Measurements from ENCODE around the gene LITAF. TPM values are rescaled to one million over a fixed set of nuclear protein-coding genes. Genes with fewer than 3 reads are reported as not detected.
"Not testable (repeated sequence)": the region's sequence is repeated elsewhere in the genome, so short reads cannot be mapped to it uniquely, and the experiment has no call there.

The LITAF gene
- total RNA-seq, 1 donor from 2014 or later: 17.2 TPM

DNA sequence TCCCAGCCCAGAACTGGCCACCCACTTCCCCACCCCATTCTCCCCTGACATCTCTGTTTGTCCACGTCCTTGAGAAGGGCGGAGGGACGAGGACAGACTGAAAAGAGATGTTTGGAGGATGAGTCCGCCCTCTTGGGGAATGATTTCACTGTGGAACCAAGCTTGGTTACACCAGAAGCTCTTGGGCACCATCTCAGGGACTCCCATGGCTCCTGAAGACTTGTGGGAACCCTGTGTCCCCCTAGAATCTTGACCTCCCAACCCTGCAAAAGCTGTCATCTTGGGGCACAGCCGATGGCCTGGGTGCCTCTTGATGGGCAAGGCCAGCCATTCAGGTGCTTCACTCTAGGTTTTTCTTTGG, 25.9 kb upstream of the LITAF start:
- Histone ChIP-seq H3K4me1 (ENCODE audit: control insufficient read depth in 3 of 3, insufficient read depth in 3 of 3, low read length in 3 of 3) (peaks cover 0 to 8% (median 6%) of the 10 kb centered on the region in 3 donors), H3K27me3 (ENCODE audit: control insufficient read depth in 3 of 3, insufficient read depth in 3 of 3, low read length in 3 of 3) (peaks cover 0 to 5% (median 0%) of the 10 kb centered on the region in 3 donors), H3K36me3 (ENCODE audit: control insufficient read depth in 3 of 3, insufficient read depth in 3 of 3, low read length in 3 of 3) (no peaks in the 10 kb centered on the region), H3K9ac (ENCODE audit: low read depth in 1 of 3, low read length in 3 of 3) (no peak overlapping the region), H3K27ac (ENCODE audit: low read depth, low read length) (no peak overlapping the region), H3K4me3 (ENCODE audit: low read length in 3 of 3) (no peak overlapping the region), H3K9me3 (ENCODE audit: control insufficient read depth in 3 of 3, low read length in 3 of 3) (no peaks in the 10 kb centered on the region)

DNA sequence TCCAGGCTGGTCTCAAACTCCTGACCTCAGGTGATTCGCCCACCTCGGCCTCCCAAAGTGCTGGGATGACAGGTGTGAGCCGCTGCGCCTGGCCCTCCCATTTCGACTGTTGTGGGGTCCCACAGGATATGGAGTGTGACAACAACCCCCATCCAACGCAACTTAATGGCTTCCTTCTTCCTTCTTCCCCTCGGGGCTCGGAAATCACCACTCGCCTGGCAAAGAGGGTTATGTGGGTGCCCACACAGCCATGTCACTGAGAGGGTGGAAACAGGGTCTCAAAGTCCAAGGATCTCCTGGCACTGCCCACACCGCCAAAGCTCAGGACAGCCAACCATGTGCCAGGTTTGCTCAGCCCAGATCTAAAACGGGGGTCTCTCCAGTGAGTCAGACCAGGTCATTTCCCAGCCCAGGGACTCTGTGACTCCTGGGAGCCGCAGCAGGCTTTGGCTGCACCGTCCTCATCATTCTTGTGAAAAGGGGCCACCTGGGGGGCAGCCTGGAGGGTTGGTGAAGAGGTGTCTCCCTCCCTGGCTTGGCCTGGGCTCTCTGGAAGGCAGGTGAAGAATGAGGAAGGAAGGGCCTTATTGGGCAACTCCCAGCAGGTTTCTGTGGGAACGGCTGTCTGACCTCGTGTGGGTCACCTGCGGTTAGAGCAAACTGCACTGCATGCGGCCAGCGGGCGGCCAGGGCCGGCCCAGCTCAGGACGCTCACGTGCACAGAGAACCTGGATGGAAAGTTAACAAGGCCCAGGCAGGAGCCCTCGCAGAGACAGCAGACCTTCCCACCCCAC, 25.3 kb upstream of the LITAF start:
- H3K27me3 ChIP-seq (ENCODE audit: control insufficient read depth in 3 of 3, insufficient read depth in 3 of 3, low read length in 3 of 3): peaks cover 0 to 5% (median 0%) of the 10 kb centered on the region in 3 donors
- no peaks in the 10 kb centered on the region for H3K9me3 ChIP-seq (ENCODE audit: control insufficient read depth in 3 of 3, low read length in 3 of 3)
- no peaks in the 10 kb centered on the region for H3K36me3 ChIP-seq (ENCODE audit: control insufficient read depth in 3 of 3, insufficient read depth in 3 of 3, low read length in 3 of 3)
- H3K9ac ChIP-seq (ENCODE audit: low read depth in 1 of 3, low read length in 3 of 3): no peak overlapping the region
- peaks cover 0 to 11% (median 6%) of the 10 kb centered on the region in 3 donors for H3K4me1 ChIP-seq (ENCODE audit: control insufficient read depth in 3 of 3, insufficient read depth in 3 of 3, low read length in 3 of 3)
- no peak overlapping the region for H3K27ac ChIP-seq (ENCODE audit: low read depth, low read length)
- peak overlapping the region in 1 of 3 donors; percentile 6 for H3K4me3 ChIP-seq (ENCODE audit: low read length in 3 of 3)

DNA sequence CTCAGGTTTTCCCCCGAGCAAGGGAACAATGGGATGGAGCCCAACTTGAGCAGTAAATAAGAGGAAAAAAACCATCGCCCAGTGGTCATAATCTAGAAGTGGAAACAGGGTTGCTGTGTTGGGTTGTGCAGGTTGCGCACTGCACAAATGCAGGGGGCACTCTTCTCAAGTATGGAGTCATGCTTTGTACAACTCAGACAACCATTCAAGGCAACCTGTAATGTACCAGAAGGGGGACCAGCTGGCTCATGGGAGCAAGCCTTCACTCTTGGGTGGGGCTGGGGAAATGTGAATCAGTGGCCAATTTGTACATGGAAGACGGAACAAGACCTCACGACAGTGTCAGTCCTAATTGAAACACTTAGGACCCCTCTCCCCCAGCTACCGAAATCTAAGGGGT, 23.9 kb upstream of the LITAF start:
- no peak overlapping the region for H3K9ac ChIP-seq (ENCODE audit: low read depth in 1 of 3, low read length in 3 of 3)
- no peaks in the 10 kb centered on the region for H3K36me3 ChIP-seq (ENCODE audit: control insufficient read depth in 3 of 3, insufficient read depth in 3 of 3, low read length in 3 of 3)
- no peak overlapping the region for H3K4me3 ChIP-seq (ENCODE audit: low read length in 3 of 3)
- no peak overlapping the region for H3K27ac ChIP-seq (ENCODE audit: low read depth, low read length)
- H3K4me1 ChIP-seq (ENCODE audit: control insufficient read depth in 3 of 3, insufficient read depth in 3 of 3, low read length in 3 of 3): peaks cover 0 to 17% (median 6%) of the 10 kb centered on the region in 3 donors
- peaks cover 0 to 5% (median 0%) of the 10 kb centered on the region in 3 donors for H3K27me3 ChIP-seq (ENCODE audit: control insufficient read depth in 3 of 3, insufficient read depth in 3 of 3, low read length in 3 of 3)
- H3K9me3 ChIP-seq (ENCODE audit: control insufficient read depth in 3 of 3, low read length in 3 of 3): no peaks in the 10 kb centered on the region

DNA sequence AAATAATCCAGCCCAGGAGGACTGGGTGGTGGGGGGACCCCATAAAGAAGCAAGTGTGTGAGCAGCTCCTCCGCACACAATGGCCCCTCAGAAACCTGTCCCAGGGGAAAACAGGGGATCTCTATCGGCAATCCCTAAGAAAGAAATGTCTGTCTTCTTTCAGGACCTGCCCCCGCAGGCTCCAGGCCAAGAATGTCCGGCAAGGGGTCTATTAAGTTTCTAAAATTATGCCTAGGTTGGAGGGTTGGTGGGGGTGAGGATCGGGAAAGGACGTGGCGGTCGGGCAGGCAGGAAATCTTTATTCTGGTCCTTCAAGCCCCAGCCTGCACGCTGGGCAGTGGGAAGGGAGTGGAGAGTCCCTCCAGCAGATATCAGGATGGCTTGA, 23.4 kb upstream of the LITAF start:
- Histone ChIP-seq H3K4me3 (ENCODE audit: low read length in 3 of 3) (no peak overlapping the region), H3K9ac (ENCODE audit: low read depth in 1 of 3, low read length in 3 of 3) (no peak overlapping the region), H3K27me3 (ENCODE audit: control insufficient read depth in 3 of 3, insufficient read depth in 3 of 3, low read length in 3 of 3) (peaks cover 0 to 5% (median 0%) of the 10 kb centered on the region in 3 donors), H3K9me3 (ENCODE audit: control insufficient read depth in 3 of 3, low read length in 3 of 3) (no peaks in the 10 kb centered on the region), H3K27ac (ENCODE audit: low read depth, low read length) (no peak overlapping the region), H3K4me1 (ENCODE audit: control insufficient read depth in 3 of 3, insufficient read depth in 3 of 3, low read length in 3 of 3) (peaks cover 0 to 17% (median 8%) of the 10 kb centered on the region in 3 donors), H3K36me3 (ENCODE audit: control insufficient read depth in 3 of 3, insufficient read depth in 3 of 3, low read length in 3 of 3) (no peaks in the 10 kb centered on the region)

DNA sequence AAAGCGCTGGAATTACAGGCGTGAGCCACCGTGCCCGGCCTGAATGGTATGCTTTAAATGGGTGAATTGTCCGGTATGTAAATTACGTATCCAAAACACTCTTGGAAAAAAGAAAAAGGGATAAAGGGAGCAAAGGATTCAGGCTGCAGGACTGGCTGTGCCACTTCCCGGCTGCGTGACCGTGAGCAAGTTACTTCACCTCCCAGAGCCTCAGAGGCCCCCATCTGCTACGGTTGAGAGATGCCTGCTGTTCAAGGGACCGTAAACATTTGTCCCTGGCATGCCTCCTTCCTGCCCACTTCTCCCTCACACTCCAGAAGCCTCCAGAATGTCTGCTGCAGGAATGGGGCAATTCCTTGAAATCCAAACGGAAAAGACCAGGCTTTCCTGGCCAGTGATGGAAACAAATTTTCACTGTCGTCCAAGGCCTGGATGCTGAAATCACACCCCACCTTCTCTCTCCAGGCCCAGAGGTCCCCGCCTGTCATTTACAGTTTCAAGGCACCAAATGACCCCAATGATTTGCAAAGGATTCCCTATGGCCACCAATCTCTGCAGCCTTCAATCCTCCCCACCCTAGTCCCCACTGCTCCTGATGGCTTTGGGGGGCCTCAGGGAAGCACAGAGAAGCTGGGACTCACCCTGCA, 22.9 kb upstream of the LITAF start:
- Histone ChIP-seq H3K36me3 (ENCODE audit: control insufficient read depth in 3 of 3, insufficient read depth in 3 of 3, low read length in 3 of 3) (no peaks in the 10 kb centered on the region), H3K9me3 (ENCODE audit: control insufficient read depth in 3 of 3, low read length in 3 of 3) (no peaks in the 10 kb centered on the region), H3K27ac (ENCODE audit: low read depth, low read length) (no peak overlapping the region), H3K9ac (ENCODE audit: low read depth in 1 of 3, low read length in 3 of 3) (no peak overlapping the region), H3K4me1 (ENCODE audit: control insufficient read depth in 3 of 3, insufficient read depth in 3 of 3, low read length in 3 of 3) (peaks cover 0 to 14% (median 11%) of the 10 kb centered on the region in 3 donors), H3K27me3 (ENCODE audit: control insufficient read depth in 3 of 3, insufficient read depth in 3 of 3, low read length in 3 of 3) (peaks cover 0 to 5% (median 0%) of the 10 kb centered on the region in 3 donors), H3K4me3 (ENCODE audit: low read length in 3 of 3) (no peak overlapping the region)

DNA sequence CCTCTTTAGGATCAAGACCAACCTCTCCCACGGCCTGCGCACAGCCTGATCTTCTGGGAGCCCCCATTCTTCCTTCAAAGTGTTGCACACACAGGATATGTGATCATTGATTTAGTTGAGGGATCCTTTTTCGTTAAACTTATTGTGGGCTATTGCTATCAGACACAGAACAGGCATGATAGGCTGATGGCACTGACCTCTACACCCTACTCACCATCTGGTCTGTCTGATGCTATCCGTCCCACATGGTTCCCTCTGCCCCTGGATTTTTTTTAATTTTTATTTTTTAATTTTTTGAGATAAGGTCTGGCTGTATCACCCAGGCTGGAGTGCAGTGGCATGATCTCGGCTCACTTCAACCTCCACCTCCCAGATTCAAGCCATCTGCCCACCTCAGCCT, 19.2 kb upstream of the LITAF start:
- peaks cover 0 to 8% (median 8%) of the 10 kb centered on the region in 3 donors for H3K4me1 ChIP-seq (ENCODE audit: control insufficient read depth in 3 of 3, insufficient read depth in 3 of 3, low read length in 3 of 3)

DNA sequence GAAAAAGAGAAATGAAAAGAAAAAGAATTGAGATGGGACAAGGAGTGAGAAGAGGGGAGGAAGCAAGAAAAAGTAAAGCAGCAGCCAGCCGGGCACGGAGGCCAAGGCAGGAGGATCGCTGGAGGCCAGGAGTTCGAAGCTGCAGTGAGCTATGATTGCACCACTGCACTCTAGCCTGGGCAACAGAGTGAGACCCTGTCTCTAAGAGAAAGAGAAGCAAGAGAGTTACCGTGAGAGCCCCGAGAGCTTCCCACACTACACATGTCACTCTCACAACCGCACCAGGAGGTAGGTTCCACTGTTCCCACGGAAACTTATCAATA, 18.8 kb upstream of the LITAF start:
- Histone ChIP-seq H3K36me3 (ENCODE audit: control insufficient read depth in 3 of 3, insufficient read depth in 3 of 3, low read length in 3 of 3) (no peaks in the 10 kb centered on the region), H3K9ac (ENCODE audit: low read depth in 1 of 3, low read length in 3 of 3) (no peak overlapping the region), H3K4me1 (ENCODE audit: control insufficient read depth in 3 of 3, insufficient read depth in 3 of 3, low read length in 3 of 3) (peaks cover 0 to 8% (median 8%) of the 10 kb centered on the region in 3 donors), H3K4me3 (ENCODE audit: low read length in 3 of 3) (no peak overlapping the region), H3K27ac (ENCODE audit: low read depth, low read length) (peak overlapping the region; percentile 47), H3K9me3 (ENCODE audit: control insufficient read depth in 3 of 3, low read length in 3 of 3) (no peaks in the 10 kb centered on the region), H3K27me3 (ENCODE audit: control insufficient read depth in 3 of 3, insufficient read depth in 3 of 3, low read length in 3 of 3) (no peaks in the 10 kb centered on the region)

More for the DNA sequence above, 19.2 kb upstream of the LITAF start:
- no peak overlapping the region for H3K27ac ChIP-seq (ENCODE audit: low read depth, low read length)
- H3K27me3 ChIP-seq (ENCODE audit: control insufficient read depth in 3 of 3, insufficient read depth in 3 of 3, low read length in 3 of 3): no peaks in the 10 kb centered on the region
- H3K4me3 ChIP-seq (ENCODE audit: low read length in 3 of 3): no peak overlapping the region
- no peaks in the 10 kb centered on the region for H3K36me3 ChIP-seq (ENCODE audit: control insufficient read depth in 3 of 3, insufficient read depth in 3 of 3, low read length in 3 of 3)
- no peaks in the 10 kb centered on the region for H3K9me3 ChIP-seq (ENCODE audit: control insufficient read depth in 3 of 3, low read length in 3 of 3)
- H3K9ac ChIP-seq (ENCODE audit: low read depth in 1 of 3, low read length in 3 of 3): no peak overlapping the region

DNA sequence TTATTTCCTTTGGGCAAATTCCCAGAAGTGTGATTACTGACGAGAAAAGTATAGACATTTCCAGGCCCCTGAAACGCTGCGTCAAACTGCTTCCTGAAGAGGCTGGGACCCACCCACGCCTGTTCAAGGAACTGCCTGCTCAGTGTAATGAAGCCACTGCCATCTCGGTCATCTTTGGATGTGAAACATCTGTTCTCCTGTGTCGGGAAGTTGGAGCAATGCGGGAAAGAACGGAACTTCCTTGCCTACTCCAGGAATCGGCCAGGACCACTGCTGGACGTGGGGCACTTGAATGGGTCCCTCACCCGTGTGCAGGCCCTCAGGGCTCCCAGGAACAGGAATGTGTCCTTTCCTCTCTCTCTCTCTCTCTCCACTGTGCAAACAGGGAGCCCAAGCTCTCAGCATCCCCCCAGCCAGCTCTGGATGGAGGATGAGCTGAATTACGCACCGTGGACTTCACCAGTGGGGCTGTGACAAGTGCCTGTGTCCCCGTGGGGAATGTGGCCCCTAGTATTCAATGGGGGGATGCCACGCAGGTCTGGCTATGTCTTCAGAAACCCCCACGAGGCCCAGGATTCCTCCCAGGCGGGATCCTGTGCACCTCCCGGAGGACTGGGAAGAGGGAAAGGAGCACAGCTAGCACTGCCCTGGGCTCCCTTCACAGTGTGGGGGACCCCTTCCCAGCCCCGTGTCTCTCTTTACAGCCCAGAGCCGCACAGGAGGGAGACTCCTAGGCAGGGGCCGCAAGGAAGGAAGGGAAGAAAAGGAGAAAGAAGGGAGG, 18.3 kb upstream of the LITAF start:
- Histone ChIP-seq H3K27me3 (ENCODE audit: control insufficient read depth in 3 of 3, insufficient read depth in 3 of 3, low read length in 3 of 3) (no peaks in the 10 kb centered on the region), H3K9ac (ENCODE audit: low read depth in 1 of 3, low read length in 3 of 3) (peak overlapping the region in 2 of 3 donors; percentile 8 to 14), H3K9me3 (ENCODE audit: control insufficient read depth in 3 of 3, low read length in 3 of 3) (no peaks in the 10 kb centered on the region), H3K4me3 (ENCODE audit: low read length in 3 of 3) (no peak overlapping the region), H3K36me3 (ENCODE audit: control insufficient read depth in 3 of 3, insufficient read depth in 3 of 3, low read length in 3 of 3) (no peaks in the 10 kb centered on the region), H3K4me1 (ENCODE audit: control insufficient read depth in 3 of 3, insufficient read depth in 3 of 3, low read length in 3 of 3) (peaks cover 0 to 8% (median 8%) of the 10 kb centered on the region in 3 donors), H3K27ac (ENCODE audit: low read depth, low read length) (peak overlapping the region; percentile 47)

DNA sequence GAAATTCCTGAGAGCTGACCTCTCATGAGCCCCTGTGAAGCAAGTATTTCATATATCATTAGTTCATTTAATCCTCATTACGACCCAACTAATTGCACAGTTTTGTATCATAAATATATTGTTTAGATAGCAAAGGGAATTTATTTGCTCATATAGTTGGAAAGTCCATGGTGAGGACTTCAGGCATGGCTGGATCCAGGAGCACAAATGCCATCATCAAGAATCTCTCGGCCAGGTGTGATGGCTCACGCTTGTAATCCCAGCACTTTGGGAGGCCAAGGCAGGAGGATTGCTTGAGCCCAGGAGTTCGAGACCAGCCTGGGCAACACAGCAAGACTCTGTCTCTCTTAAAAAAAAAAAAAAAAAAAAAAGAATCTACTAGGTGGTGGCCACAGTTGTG, 17.6 kb upstream of the LITAF start:
- H3K27ac ChIP-seq (ENCODE audit: low read depth, low read length); H3K4me1 ChIP-seq (ENCODE audit: control insufficient read depth in 3 of 3, insufficient read depth in 3 of 3, low read length in 3 of 3): not testable (repeated sequence)

DNA sequence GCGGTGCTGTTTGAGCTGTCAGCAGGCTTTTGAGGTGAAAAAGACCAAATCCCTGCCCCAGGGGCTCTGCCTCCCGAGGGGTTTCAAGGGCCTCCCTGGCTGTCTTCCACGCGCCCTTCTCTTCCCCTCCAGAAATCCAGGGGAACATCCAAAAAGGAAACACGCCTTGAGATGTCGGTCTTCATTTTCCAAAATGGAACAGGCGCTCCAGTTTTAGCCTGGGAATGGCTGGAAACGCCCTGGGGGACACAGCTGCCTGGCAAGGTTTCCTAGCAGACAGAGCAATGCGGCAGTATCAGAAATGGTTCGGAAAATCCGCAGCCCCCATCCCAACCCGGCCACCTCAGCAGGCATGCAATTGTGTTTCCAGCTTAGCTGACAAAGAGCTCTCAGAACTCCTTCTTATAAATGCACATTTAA, 16.6 kb upstream of the LITAF start:
- Histone ChIP-seq H3K9ac (ENCODE audit: low read depth in 1 of 3, low read length in 3 of 3) (no peak overlapping the region), H3K4me3 (ENCODE audit: low read length in 3 of 3) (no peak overlapping the region), H3K4me1 (ENCODE audit: control insufficient read depth in 3 of 3, insufficient read depth in 3 of 3, low read length in 3 of 3) (peaks cover 0 to 8% (median 8%) of the 10 kb centered on the region in 3 donors), H3K36me3 (ENCODE audit: control insufficient read depth in 3 of 3, insufficient read depth in 3 of 3, low read length in 3 of 3) (no peaks in the 10 kb centered on the region), H3K27me3 (ENCODE audit: control insufficient read depth in 3 of 3, insufficient read depth in 3 of 3, low read length in 3 of 3) (no peaks in the 10 kb centered on the region), H3K27ac (ENCODE audit: low read depth, low read length) (no peak overlapping the region), H3K9me3 (ENCODE audit: control insufficient read depth in 3 of 3, low read length in 3 of 3) (no peaks in the 10 kb centered on the region)

More for the DNA sequence above, 17.6 kb upstream of the LITAF start:
- not testable (repeated sequence) for H3K27me3 ChIP-seq (ENCODE audit: control insufficient read depth in 3 of 3, insufficient read depth in 3 of 3, low read length in 3 of 3); H3K36me3 ChIP-seq (ENCODE audit: control insufficient read depth in 3 of 3, insufficient read depth in 3 of 3, low read length in 3 of 3); H3K9me3 ChIP-seq (ENCODE audit: control insufficient read depth in 3 of 3, low read length in 3 of 3); H3K4me3 ChIP-seq (ENCODE audit: low read length in 3 of 3); H3K9ac ChIP-seq (ENCODE audit: low read depth in 1 of 3, low read length in 3 of 3)
